ENCODE results near the gene NCSTN. TPM values are rescaled to one million over a fixed set of nuclear protein-coding genes. Genes with fewer than 3 reads are reported as not detected.
A peak's percentile ranks its signal among the peaks of the same experiment; 100 is the strongest.

Gene NCSTN
- total and polyA plus RNA-seq, 2 experiments from 2014 or later = 90.3 to 120 TPM

DNA sequence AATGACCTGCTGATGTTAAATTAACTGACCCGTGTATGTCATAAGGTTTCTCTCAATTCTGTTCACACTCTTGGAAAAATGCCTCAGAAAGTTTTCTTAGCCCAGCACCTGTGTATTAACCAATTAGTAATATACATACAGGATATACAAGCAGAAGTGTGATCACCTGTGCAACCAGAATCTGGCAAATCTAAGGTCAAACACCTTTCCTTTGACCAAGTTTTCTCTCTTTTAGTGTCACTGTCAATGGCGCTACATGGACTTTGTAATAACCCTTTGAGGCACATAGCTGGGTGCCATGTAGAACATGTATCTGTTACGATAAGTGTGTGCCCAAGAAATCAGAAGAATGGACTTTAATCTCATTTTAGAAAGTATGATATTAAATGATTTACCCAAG is 1.1 kb downstream of the NCSTN start:
- Histone ChIP-seq H4K20me1 (ENCODE audit: insufficient read depth, poor library complexity, severe bottlenecking) (peaks cover 30% of the 10 kb centered on the region), H3K79me2 (peaks cover 79% of the 10 kb centered on the region), H3K4me1 (ENCODE audit: insufficient read depth) (peaks cover 12% of the 10 kb centered on the region), H2AFZ (no peak overlapping the region), H3K27me3 (no peaks in the 10 kb centered on the region), H3K9me2 (replicated peaks; ENCODE audit: insufficient read depth) (no peaks in the 10 kb centered on the region), H3K27ac (peak overlapping the region; percentile 94), H3K4me3 (peak overlapping the region; percentile 85), H3K9me3 (ENCODE audit: low read depth) (no peaks in the 10 kb centered on the region), H3K4me2 (peak overlapping the region; percentile 88), H3K36me3 (replicated peaks; ENCODE audit: insufficient read depth, low read depth) (no peaks in the 10 kb centered on the region)
- DNase-seq (ENCODE audit: low spot score) = no peak
- 87% methylated on average over 3 of the region's 3 CpGs for WGBS (ENCODE audit: low lambda C conversion rate, missing lambda C conversion rate)
- TF ChIP-seq, protein P1, sequence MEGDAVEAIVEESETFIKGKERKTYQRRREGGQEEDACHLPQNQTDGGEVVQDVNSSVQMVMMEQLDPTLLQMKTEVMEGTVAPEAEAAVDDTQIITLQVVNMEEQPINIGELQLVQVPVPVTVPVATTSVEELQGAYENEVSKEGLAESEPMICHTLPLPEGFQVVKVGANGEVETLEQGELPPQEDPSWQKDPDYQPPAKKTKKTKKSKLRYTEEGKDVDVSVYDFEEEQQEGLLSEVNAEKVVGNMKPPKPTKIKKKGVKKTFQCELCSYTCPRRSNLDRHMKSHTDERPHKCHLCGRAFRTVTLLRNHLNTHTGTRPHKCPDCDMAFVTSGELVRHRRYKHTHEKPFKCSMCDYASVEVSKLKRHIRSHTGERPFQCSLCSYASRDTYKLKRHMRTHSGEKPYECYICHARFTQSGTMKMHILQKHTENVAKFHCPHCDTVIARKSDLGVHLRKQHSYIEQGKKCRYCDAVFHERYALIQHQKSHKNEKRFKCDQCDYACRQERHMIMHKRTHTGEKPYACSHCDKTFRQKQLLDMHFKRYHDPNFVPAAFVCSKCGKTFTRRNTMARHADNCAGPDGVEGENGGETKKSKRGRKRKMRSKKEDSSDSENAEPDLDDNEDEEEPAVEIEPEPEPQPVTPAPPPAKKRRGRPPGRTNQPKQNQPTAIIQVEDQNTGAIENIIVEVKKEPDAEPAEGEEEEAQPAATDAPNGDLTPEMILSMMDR (IDR thresholded peaks at IDR 0.05; ENCODE audit: poor library complexity) = no peak
- TF ChIP-seq EZH2 (IDR thresholded peaks at IDR 0.05; ENCODE audit: borderline replicate concordance) (no peak), EZH2phosphoT487 (IDR thresholded peaks at IDR 0.05; ENCODE audit: low read depth, severe bottlenecking, unreplicated experiment) (no peak)

DNA sequence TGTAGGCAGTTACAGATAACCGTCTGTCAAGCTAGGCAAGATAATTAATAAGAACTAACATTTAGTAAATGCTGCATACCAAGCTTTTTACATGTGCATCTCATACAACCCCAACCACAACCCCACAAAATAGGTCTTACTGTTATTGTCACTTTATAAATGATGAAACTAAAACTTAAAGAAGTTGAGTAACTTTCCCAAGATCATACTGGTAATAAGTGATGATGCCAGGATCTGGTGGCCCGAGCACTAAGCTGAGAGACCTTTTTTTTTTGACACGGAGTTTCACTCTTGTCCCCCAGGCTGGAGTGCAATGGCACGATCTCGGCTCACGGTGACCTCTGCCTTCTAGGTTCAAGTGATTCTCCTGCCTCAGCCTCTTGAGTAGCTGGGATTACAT is 1.8 kb downstream of the NCSTN start:
- over 99% methylated on average over 6 of the region's 6 CpGs for WGBS (ENCODE audit: low lambda C conversion rate, missing lambda C conversion rate)
- Histone ChIP-seq H3K27me3 (no peaks in the 10 kb centered on the region), H3K9me2 (replicated peaks; ENCODE audit: insufficient read depth) (no peaks in the 10 kb centered on the region), H3K79me2 (peaks cover 72% of the 10 kb centered on the region), H3K4me1 (ENCODE audit: insufficient read depth) (peaks cover 12% of the 10 kb centered on the region), H2AFZ (no peak overlapping the region), H3K9me3 (ENCODE audit: low read depth) (no peaks in the 10 kb centered on the region), H3K4me2 (no peak overlapping the region), H3K36me3 (replicated peaks; ENCODE audit: insufficient read depth, low read depth) (no peaks in the 10 kb centered on the region), H4K20me1 (ENCODE audit: insufficient read depth, poor library complexity, severe bottlenecking) (peaks cover 23% of the 10 kb centered on the region), H3K4me3 (no peak overlapping the region), H3K27ac (no peak overlapping the region)
- no peak for TF ChIP-seq EZH2phosphoT487 (IDR thresholded peaks at IDR 0.05; ENCODE audit: low read depth, severe bottlenecking, unreplicated experiment)
- TF ChIP-seq, protein P1 (IDR thresholded peaks at IDR 0.05; ENCODE audit: poor library complexity) = no peak
- TF ChIP-seq EZH2 (IDR thresholded peaks at IDR 0.05; ENCODE audit: borderline replicate concordance) = no peak
- no peak for DNase-seq (ENCODE audit: low spot score)

- H3K27me3 ChIP-seq = no peaks in the 10 kb centered on the region
- TF ChIP-seq, protein P1 (IDR thresholded peaks at IDR 0.05; ENCODE audit: poor library complexity) = no peak
- H3K9me3 ChIP-seq (ENCODE audit: low read depth) = no peaks in the 10 kb centered on the region
- DNase-seq (ENCODE audit: low spot score) = no peak
- 100% methylated on average over 10 of the region's 10 CpGs for WGBS (ENCODE audit: low lambda C conversion rate, missing lambda C conversion rate)
- H3K27ac ChIP-seq = no peak overlapping the region
- H3K4me3 ChIP-seq = no peak overlapping the region
- H4K20me1 ChIP-seq (ENCODE audit: insufficient read depth, poor library complexity, severe bottlenecking) = peaks cover 8% of the 10 kb centered on the region
- no peak overlapping the region for H3K4me2 ChIP-seq
- no peaks in the 10 kb centered on the region for H3K36me3 ChIP-seq (replicated peaks; ENCODE audit: insufficient read depth, low read depth)
- peaks cover 7% of the 10 kb centered on the region for H3K4me1 ChIP-seq (ENCODE audit: insufficient read depth)
- no peak overlapping the region for H2AFZ ChIP-seq
- peaks cover 57% of the 10 kb centered on the region for H3K79me2 ChIP-seq
- H3K9me2 ChIP-seq (replicated peaks; ENCODE audit: insufficient read depth) = no peaks in the 10 kb centered on the region
Measured at GRCh38 chr1:160346463-160346862, 3.3 kb downstream of the NCSTN start.

GRCh38 chr1:160346958-160347357 is 3.8 kb downstream of the NCSTN start:
- peaks cover 3% of the 10 kb centered on the region for H4K20me1 ChIP-seq (ENCODE audit: insufficient read depth, poor library complexity, severe bottlenecking)
- H3K4me3 ChIP-seq = no peak overlapping the region
- no peak overlapping the region for H3K4me2 ChIP-seq
- no peak for TF ChIP-seq EZH2 (IDR thresholded peaks at IDR 0.05; ENCODE audit: borderline replicate concordance)
- no peak for TF ChIP-seq EZH2phosphoT487 (IDR thresholded peaks at IDR 0.05; ENCODE audit: low read depth, severe bottlenecking, unreplicated experiment)
- TF ChIP-seq, protein P1 (IDR thresholded peaks at IDR 0.05; ENCODE audit: poor library complexity) = no peak
- no peaks in the 10 kb centered on the region for H3K9me2 ChIP-seq (replicated peaks; ENCODE audit: insufficient read depth)
- H3K4me1 ChIP-seq (ENCODE audit: insufficient read depth) = peaks cover 6% of the 10 kb centered on the region
- no peaks in the 10 kb centered on the region for H3K27me3 ChIP-seq
- DNase-seq (ENCODE audit: low spot score) = no peak
- no peak overlapping the region for H3K27ac ChIP-seq
- H3K36me3 ChIP-seq (replicated peaks; ENCODE audit: insufficient read depth, low read depth) = no peaks in the 10 kb centered on the region
- H3K79me2 ChIP-seq = peaks cover 52% of the 10 kb centered on the region
- WGBS (ENCODE audit: low lambda C conversion rate, missing lambda C conversion rate) = 70% methylated on average over 4 of the region's 4 CpGs
- H2AFZ ChIP-seq = no peak overlapping the region
- H3K9me3 ChIP-seq (ENCODE audit: low read depth) = no peaks in the 10 kb centered on the region

Measured in hepatocyte (in vitro differentiated cells).